CD4-positive, alpha-beta T cell treated with Interleukin-15 for 4 hours (primary cell): ENCODE data around the gene POLR2H.

ENCODE experiments used
- DNase-seq: peaks from one replicate; pipeline ENCODE4 v3.0.0-alpha.2; 2020; ENCODE audit warnings: low spot score

Gene POLR2H

DNA sequence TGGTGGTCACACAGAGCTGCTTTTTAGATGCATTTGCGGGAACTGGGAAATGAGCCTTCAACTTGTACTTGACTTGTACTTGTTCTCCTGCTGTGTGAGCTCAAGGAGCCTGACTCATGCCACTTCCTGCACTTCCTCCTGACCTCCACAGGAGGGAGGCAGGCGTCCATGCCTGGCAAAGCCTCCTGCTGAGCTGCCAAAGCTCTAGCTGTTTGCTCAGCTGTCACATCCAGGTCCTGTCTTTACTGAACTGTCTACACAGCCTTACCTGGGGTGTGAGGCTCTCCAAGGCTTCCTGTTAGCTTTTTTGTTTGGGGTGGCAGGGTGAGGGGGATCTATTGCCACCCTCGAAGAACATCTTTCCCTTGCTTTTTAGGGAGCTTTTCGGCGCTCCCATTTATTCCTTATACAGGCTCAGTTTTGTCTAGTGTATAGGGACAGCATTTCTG lies 10.1 kb downstream of the POLR2H start:
- peak; percentile 64 for DNase-seq

- DNase-seq = no peak
Observed at GRCh38 chr3:184372296-184372821, 10.8 kb downstream of the POLR2H start.

DNA sequence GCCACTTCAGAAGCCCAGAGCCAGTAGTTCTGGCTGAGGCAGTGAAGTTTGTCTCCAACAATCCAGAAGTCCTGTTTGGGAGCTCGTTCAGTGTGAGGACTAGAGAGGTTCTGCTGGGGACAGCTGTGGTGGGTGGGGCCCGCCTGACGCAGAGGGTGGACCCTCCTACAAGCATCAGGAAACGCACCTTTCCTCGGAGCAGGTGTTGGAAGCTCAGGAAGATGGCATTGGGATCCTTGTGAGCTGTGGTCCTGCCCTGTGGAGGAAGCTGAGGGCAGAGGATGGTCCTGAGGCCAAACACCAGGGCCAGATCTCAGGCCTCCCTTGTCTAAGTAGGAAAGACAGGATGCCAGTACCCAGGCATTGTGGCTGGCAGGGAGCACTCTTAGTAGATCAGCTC lies 11.4 kb downstream of the POLR2H start:
- no peak for DNase-seq

- no peak for DNase-seq
Observed at GRCh38 chr3:184373422-184373821, 11.9 kb downstream of the POLR2H start.

DNA sequence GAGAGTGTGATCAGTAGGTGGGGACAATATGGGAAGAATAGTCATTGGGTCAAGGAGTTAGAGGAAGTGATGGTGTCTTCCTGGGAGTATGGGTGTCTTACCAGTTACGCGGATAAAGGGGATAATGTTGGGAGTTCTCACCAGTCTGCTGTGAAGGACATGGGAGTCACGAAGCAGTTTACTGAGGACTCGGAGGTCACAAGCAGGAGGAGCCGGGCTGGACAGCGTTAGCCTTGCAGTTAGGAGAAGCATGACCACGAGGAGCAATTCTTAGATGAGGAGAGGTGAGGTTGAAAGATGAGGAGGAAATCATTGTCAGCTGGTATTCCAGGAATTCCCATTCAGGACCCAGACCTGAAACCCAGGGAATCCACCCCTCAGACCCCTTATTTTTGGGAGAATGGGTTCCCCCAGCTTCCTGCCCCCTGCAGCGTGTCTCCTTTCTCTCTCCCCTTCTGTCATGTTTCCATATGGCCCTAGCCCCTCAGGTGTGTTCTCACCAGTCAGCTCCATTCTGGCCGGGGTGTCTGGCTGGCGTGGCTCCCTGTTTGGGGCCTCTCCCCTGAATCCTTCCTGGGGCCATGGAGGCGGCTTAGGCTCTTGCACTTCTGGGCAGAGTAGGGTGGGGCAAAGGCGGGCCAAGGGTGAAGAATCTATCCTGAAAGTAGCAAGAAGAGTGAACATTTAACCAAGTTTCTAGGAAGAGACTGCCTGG lies 14.4 kb downstream of the POLR2H start:
- DNase-seq = no peak

DNA sequence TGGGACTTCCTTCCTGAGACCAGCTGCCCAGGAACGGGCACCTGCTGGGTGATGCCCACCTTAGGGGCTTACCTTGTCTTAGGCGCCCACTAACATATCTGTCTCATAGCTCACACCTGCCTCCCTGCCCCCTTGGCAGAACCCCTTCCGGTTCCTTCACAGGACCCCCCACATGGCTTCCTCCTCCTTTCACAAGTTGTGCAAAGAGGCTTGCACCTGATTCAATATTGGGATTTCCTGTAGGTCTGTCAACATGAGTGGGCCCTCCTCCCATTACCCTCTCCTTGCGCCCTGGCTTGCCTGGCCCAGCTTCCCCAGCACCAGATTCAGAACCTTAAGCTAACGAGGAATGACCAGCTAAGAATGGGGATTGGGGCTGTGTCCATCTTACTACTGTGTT lies 15.9 kb downstream of the POLR2H start:
- no peak for DNase-seq

GRCh38 chr3:184377882-184378445 lies 16.5 kb downstream of the POLR2H start, which contains the start of gene THPO:
Gene THPO (minus strand): TSS chr3:184378207. CDS start chr3:184376259, 1,948 bp downstream.
- no peak for DNase-seq

GRCh38 chr3:184378651-184379357 lies 17.3 kb downstream of the POLR2H start:
- no peak for DNase-seq

- no peak for DNase-seq
Observed at GRCh38 chr3:184379358-184380184, 18.1 kb downstream of the POLR2H start, which contains the start of gene CHRD. Gene CHRD (plus strand): TSS chr3:184380054. CDS start chr3:184380319, 265 bp downstream.

DNA sequence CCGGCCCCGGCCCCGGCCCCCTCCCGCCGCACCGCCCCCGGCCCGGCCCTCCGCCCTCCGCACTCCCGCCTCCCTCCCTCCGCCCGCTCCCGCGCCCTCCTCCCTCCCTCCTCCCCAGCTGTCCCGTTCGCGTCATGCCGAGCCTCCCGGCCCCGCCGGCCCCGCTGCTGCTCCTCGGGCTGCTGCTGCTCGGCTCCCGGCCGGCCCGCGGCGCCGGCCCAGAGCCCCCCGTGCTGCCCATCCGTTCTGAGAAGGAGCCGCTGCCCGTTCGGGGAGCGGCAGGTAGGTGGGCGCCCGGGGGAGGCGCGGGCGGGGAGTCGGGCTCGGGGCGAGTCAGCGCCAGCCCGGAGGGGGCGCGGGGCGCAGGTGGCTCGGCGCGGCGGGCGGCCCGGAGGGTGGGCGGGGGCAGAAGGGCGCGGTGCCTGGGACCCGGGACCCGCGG lies 18.7 kb downstream of the POLR2H start:
- DNase-seq = no peak

DNA sequence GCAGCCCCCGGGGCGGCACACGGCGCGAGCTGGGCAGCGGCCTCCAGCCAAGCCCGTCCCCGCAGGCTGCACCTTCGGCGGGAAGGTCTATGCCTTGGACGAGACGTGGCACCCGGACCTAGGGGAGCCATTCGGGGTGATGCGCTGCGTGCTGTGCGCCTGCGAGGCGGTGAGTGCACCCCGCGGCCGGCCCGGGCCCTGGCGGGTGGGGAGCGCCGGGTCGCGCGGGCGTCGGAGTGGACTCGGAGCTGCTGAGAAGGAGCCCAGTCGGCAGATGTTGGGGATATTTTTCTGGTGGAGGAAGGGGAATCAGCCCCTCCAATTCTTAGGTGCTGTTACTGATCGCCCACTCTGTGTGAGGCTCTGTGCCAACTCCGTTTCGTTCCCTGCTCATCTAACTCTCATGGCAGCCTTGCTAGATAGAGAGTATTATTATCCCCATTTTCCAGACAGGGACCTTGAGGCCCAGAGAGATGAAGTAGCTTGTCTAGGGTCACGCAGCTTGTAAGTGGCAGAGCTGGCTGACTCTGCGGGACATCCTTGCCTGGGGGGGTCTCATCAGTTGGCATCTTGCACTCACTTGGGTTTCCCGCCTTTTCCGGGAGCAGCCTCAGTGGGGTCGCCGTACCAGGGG lies 19.2 kb downstream of the POLR2H start:
- DNase-seq = no peak

DNA sequence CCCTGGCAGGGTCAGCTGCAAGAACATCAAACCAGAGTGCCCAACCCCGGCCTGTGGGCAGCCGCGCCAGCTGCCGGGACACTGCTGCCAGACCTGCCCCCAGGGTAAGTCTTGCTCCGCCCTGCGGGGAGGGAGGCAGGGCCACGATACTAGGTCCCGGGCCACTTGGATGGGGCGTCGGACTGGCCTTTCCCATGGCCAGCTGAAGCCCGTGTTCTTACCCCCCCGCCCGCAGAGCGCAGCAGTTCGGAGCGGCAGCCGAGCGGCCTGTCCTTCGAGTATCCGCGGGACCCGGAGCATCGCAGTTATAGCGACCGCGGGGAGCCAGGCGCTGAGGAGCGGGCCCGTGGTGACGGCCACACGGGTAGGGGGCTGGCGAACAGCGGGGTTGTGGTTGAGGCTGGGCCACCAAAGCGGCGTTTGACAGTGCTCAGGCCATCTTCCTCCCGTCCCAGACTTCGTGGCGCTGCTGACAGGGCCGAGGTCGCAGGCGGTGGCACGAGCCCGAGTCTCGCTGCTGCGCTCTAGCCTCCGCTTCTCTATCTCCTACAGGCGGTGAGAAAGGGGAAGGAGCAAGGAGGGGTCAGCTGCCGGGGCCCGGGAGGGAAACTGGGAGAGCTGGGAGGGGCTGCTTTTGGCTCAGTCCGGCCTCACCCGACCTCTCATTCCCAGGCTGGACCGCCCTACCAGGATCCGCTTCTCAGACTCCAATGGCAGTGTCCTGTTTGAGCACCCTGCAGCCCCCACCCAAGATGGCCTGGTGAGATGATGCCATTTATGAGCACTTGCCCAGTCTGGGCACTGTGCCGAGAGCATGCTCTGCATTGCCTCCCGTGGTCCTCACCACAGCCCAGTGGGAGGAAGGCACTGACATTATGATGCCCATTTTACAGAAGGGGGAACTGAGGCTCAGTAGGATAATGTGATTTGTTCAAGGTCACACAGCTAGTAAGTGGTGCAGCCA lies 20.0 kb downstream of the POLR2H start:
- DNase-seq = no peak

GRCh38 chr3:184382326-184383032 lies 21.0 kb downstream of the POLR2H start:
- no peak for DNase-seq

- no peak for DNase-seq
Observed at GRCh38 chr3:184383033-184383740, 21.7 kb downstream of the POLR2H start.

DNA sequence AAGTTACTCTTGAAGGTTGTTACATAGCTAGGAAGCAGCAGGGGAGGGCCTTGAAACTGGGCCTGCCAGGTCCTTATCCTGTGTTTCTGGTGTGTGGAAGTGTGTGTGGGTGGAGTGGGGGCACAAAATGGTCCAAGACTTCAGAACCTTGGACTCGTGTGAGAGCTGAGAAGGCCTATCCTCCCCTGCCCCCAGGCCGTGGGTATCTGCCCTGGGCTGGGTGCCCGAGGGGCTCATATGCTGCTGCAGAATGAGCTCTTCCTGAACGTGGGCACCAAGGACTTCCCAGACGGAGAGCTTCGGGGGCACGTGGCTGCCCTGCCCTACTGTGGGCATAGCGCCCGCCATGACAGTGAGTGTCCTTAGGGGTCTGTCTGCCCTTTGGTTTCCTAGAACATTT lies 22.8 kb downstream of the POLR2H start:
- DNase-seq = no peak

DNA sequence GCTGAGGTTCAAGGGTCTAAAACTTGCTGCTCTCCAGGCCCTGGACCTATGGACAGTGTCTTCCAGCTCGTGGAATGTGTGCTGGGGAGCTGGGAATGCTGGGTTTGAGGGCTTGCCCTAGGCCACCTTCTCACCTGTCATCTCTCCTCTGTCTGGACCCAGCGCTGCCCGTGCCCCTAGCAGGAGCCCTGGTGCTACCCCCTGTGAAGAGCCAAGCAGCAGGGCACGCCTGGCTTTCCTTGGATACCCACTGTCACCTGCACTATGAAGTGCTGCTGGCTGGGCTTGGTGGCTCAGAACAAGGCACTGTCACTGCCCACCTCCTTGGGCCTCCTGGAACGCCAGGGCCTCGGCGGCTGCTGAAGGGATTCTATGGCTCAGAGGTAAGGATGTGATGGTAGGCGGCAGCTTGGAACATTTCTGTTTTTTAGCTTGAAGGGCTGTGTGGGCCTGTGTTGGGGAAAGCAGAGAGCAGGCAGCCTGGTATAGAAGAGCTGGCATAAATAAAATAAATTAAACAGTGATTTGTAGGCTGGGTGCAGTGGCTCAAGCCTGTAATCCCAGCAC lies 23.4 kb downstream of the POLR2H start:
- no peak for DNase-seq

- no peak for DNase-seq
Observed at GRCh38 chr3:184386047-184386806, 24.7 kb downstream of the POLR2H start.
